HEK293 (cell line): Measurements from ENCODE around the gene RDH16.

Experiments
- CTCF ChIA-PET: fragments of 350-600 bp; formaldehyde crosslinking; extraction: SDS; loops from one replicate; lab custom pipeline; 2021; ENCODE audit warnings: antibody characterized with exemption; lab: Yijun Ruan, JAX
- POLR2A ChIA-PET: fragments of 300-600 bp; formaldehyde crosslinking; extraction: SDS; loops from one replicate; lab custom pipeline; 2020; ENCODE audit warnings: antibody characterized with exemption, inconsistent platforms; lab: Yijun Ruan, JAX
- H3K27ac ChIP-seq: fragments of 200-500 bp; sonication (Bioruptor generic); 2 replicates; pipeline ENCODE4 v1.5.1; 2014; ENCODE audit warnings: low read depth, low read length, control low read depth, inconsistent platforms; ENCODE audit errors: extremely low read depth
- H3K36me3 ChIP-seq, 2 experiments: fragments of 200-500 bp in 1 of 2; sonication (Bioruptor generic) in 1 of 2; 1 replicate in 1 of 2; 2 replicates in 1 of 2; pipeline ENCODE4 v1.5.1; 2014 to 2017; ENCODE audit warnings: inconsistent platforms in 2 of 2, low read length in 2 of 2; ENCODE audit not compliant: control insufficient read depth in 2 of 2, insufficient read depth in 1 of 2
- H3K4me1 ChIP-seq: fragments of 200-500 bp; sonication (Bioruptor generic); 2 replicates; pipeline ENCODE4 v1.5.1; 2014; ENCODE audit warnings: mild to moderate bottlenecking, low read length, inconsistent platforms; ENCODE audit not compliant: control insufficient read depth, insufficient read depth
- H3K4me3 ChIP-seq: 2 replicates; pipeline ENCODE4 v1.5.1; 2011; ENCODE audit warnings: low read depth, mild to moderate bottlenecking, control low read depth, low read length, moderate library complexity
- H3K9me3 ChIP-seq: fragments of 200-500 bp; sonication (Bioruptor generic); 2 replicates; pipeline ENCODE4 v1.5.1; 2014; ENCODE audit warnings: low read depth, low read length, inconsistent platforms; ENCODE audit not compliant: control insufficient read depth, insufficient read depth
- ATF2 ChIP-seq: fragments of 450-650 bp; formaldehyde crosslinking; IDR thresholded peaks from 2 replicates; pipeline ENCODE4 v1.5.1; 2016; ENCODE audit warnings: missing biosample characterization, missing genetic modification characterization, low read depth
- KLF1 ChIP-seq: fragments of 450-650 bp; formaldehyde crosslinking; IDR thresholded peaks from 2 replicates; pipeline ENCODE4 v1.5.1; 2016; ENCODE audit warnings: missing biosample characterization, missing genetic modification characterization
- KLF10 ChIP-seq: fragments of 450-650 bp; IDR thresholded peaks from 2 replicates; pipeline ENCODE4 v1.5.1; 2018; ENCODE audit warnings: missing biosample characterization, mild to moderate bottlenecking, missing genetic modification characterization
- RBAK ChIP-seq: fragments of 450-650 bp; formaldehyde crosslinking; IDR thresholded peaks from 2 replicates; pipeline ENCODE4 v1.5.1; 2016; ENCODE audit warnings: missing biosample characterization, missing genetic modification characterization
- SETDB1 ChIP-seq: IDR thresholded peaks from one replicate; pipeline ENCODE4 v1.6.1; 2017; ENCODE audit warnings: mild to moderate bottlenecking, low read length, moderate library complexity, mixed read lengths; ENCODE audit not compliant: insufficient read length
- ZBTB20 ChIP-seq: fragments of 450-650 bp; formaldehyde crosslinking; IDR thresholded peaks from 2 replicates; pipeline ENCODE4 v1.5.1; 2016; ENCODE audit warnings: missing biosample characterization, missing genetic modification characterization
- ZBTB44 ChIP-seq: fragments of 450-650 bp; IDR thresholded peaks from 2 replicates; pipeline ENCODE4 v1.5.1; 2018; ENCODE audit warnings: missing biosample characterization, mild to moderate bottlenecking, missing genetic modification characterization
- ZFHX2 ChIP-seq: fragments of 450-650 bp; formaldehyde crosslinking; conservative IDR thresholded peaks from 2 replicates; pipeline ENCODE4 v1.5.1; 2016; ENCODE audit warnings: missing biosample characterization, missing genetic modification characterization
- ZFP41 ChIP-seq: fragments of 450-650 bp; formaldehyde crosslinking; IDR thresholded peaks from 2 replicates; pipeline ENCODE4 v1.5.1; 2016; ENCODE audit warnings: missing biosample characterization, missing genetic modification characterization, borderline replicate concordance
- ZNF132 ChIP-seq: fragments of 450-650 bp; formaldehyde crosslinking; IDR thresholded peaks from 2 replicates; pipeline ENCODE4 v1.5.1; 2017; ENCODE audit warnings: missing biosample characterization, missing genetic modification characterization, borderline replicate concordance
- ZNF138 ChIP-seq: fragments of 450-650 bp; formaldehyde crosslinking; IDR thresholded peaks from 2 replicates; pipeline ENCODE4 v1.5.1; 2016; ENCODE audit warnings: missing biosample characterization, missing genetic modification characterization, borderline replicate concordance
- ZNF146 ChIP-seq: fragments of 450-650 bp; formaldehyde crosslinking; IDR thresholded peaks from 2 replicates; pipeline ENCODE4 v1.5.1; 2016; ENCODE audit warnings: missing biosample characterization, missing genetic modification characterization
- ZNF211 ChIP-seq: fragments of 450-650 bp; formaldehyde crosslinking; IDR thresholded peaks from 2 replicates; pipeline ENCODE4 v1.5.1; 2016; ENCODE audit warnings: low read depth, missing biosample characterization, missing genetic modification characterization
- ZNF214 ChIP-seq: fragments of 450-650 bp; formaldehyde crosslinking; IDR thresholded peaks from 2 replicates; pipeline ENCODE4 v1.5.1; 2017; ENCODE audit warnings: missing biosample characterization, mild to moderate bottlenecking, missing genetic modification characterization, borderline replicate concordance
- ZNF311 ChIP-seq: fragments of 450-650 bp; formaldehyde crosslinking; IDR thresholded peaks from 2 replicates; pipeline ENCODE4 v1.5.1; 2017; ENCODE audit warnings: missing biosample characterization, missing genetic modification characterization, borderline replicate concordance
- ZNF362 ChIP-seq: fragments of 450-650 bp; formaldehyde crosslinking; IDR thresholded peaks from 2 replicates; pipeline ENCODE4 v1.5.1; 2016; ENCODE audit warnings: missing biosample characterization, missing genetic modification characterization
- ZNF366 ChIP-seq: fragments of 450-650 bp; formaldehyde crosslinking; conservative IDR thresholded peaks from 2 replicates; pipeline ENCODE4 v1.5.1; 2016; ENCODE audit warnings: missing biosample characterization, missing genetic modification characterization
- ZNF488 ChIP-seq: fragments of 450-650 bp; formaldehyde crosslinking; IDR thresholded peaks from 2 replicates; pipeline ENCODE4 v1.5.1; 2016; ENCODE audit warnings: missing biosample characterization, missing genetic modification characterization
- ZNF501 ChIP-seq: fragments of 450-650 bp; formaldehyde crosslinking; IDR thresholded peaks from 2 replicates; pipeline ENCODE4 v1.5.1; 2016; ENCODE audit warnings: missing biosample characterization, missing genetic modification characterization
- ZNF530 ChIP-seq: fragments of 450-650 bp; formaldehyde crosslinking; IDR thresholded peaks from 2 replicates; pipeline ENCODE4 v1.5.1; 2016; ENCODE audit warnings: low read depth, missing biosample characterization, missing genetic modification characterization
- ZNF571 ChIP-seq: fragments of 450-650 bp; formaldehyde crosslinking; IDR thresholded peaks from 2 replicates; pipeline ENCODE4 v1.5.0; 2017; ENCODE audit warnings: missing biosample characterization, missing genetic modification characterization
- ZNF621 ChIP-seq: fragments of 450-650 bp; formaldehyde crosslinking; IDR thresholded peaks from 2 replicates; pipeline ENCODE4 v1.5.1; 2017; ENCODE audit warnings: missing biosample characterization, missing genetic modification characterization
- ZNF747 ChIP-seq: fragments of 450-650 bp; formaldehyde crosslinking; IDR thresholded peaks from 2 replicates; pipeline ENCODE4 v1.5.1; 2016; ENCODE audit warnings: missing biosample characterization, missing genetic modification characterization

The RDH16 gene

GRCh38 chr12:56980268-56980667 is 22.9 kb upstream of the RDH16 start (continued):
- no peak for TF ChIP-seq KLF10 (tag by site-specific recombination)
- TF ChIP-seq ZBTB44 (tag by site-specific recombination), result no peak
- TF ChIP-seq ZNF138 (tag by site-specific recombination), result no peak
- TF ChIP-seq SETDB1, result no peak
- TF ChIP-seq ZNF132 (tag by site-specific recombination), result no peak

GRCh38 chr12:56979628-56980027 is 22.2 kb upstream of the RDH16 start:
- Histone ChIP-seq H3K27ac (no peak overlapping the region), H3K4me1 (no peaks in the 10 kb centered on the region), H3K9me3 (no peaks in the 10 kb centered on the region)
- CTCF ChIA-PET, result no interaction called here
- POLR2A ChIA-PET, result no interaction called here
- no peak for TF ChIP-seq ZNF488 (tag by site-specific recombination)
- TF ChIP-seq ZBTB20 (tag by site-specific recombination), result no peak
- no peak for TF ChIP-seq ZFHX2 (tag by site-specific recombination)
- no peak for TF ChIP-seq ZNF530
- TF ChIP-seq ZNF311, result no peak
- TF ChIP-seq ZNF501, result no peak
- TF ChIP-seq KLF1 (tag by site-specific recombination), result no peak
- TF ChIP-seq RBAK, result no peak
- TF ChIP-seq ZFP41 (tag by site-specific recombination), result no peak
- no peak for TF ChIP-seq ATF2 (tag by site-specific recombination)
- TF ChIP-seq ZNF211, result no peak
- TF ChIP-seq, all 188 proteins: peak for 0
- Histone ChIP-seq H3K4me3 (no peak overlapping the region), H3K36me3 (no peaks in the 10 kb centered on the region)

- Histone ChIP-seq H3K4me3 (no peak overlapping the region), H3K4me1 (no peaks in the 10 kb centered on the region), H3K36me3 (no peaks in the 10 kb centered on the region), H3K27ac (no peak overlapping the region), H3K9me3 (no peaks in the 10 kb centered on the region)
- no peak for TF ChIP-seq ZNF571 (tag by site-specific recombination)
- no peak for TF ChIP-seq ZNF621 (tag by site-specific recombination)
- TF ChIP-seq ZNF366 (tag by site-specific recombination), result no peak
- no peak for TF ChIP-seq ZNF146 (tag by site-specific recombination)
- TF ChIP-seq ZNF214 (tag by site-specific recombination), result no peak
- TF ChIP-seq ZNF362 (tag by site-specific recombination), result no peak
- no peak for TF ChIP-seq ZNF747 (tag by site-specific recombination)
- ChIA-PET POLR2A (no interaction called here), CTCF (interaction anchor here (0.8 to 1.0 kb wide), 2 partner anchors 9 kb away, joined by 3 read pairs; no protein-coding TSS in a partner anchor)
These were observed 21.2 kb upstream of the RDH16 start for GRCh38 chr12:56978397-56979138.
